Tibial artery (tissue), 4 donors: ENCODE data around the gene KLHL22.

Experiments used
- DNase-seq, 2 donors: peaks; one replicate each; pipeline ENCODE4 v3.0.0-alpha.2; 2019
- H3K27ac ChIP-seq, 2 donors: fragments of 200-600 bp; sonication (generic) in 1 of 2; 1 replicate in 1 of 2; 2 replicates in 1 of 2; pipeline ENCODE4 v1.5.1; 2018 to 2019; ENCODE audit warnings: mild to moderate bottlenecking in 1 of 2
- H3K27me3 ChIP-seq, 2 donors: fragments of 200-600 bp; sonication (generic) in 1 of 2; one replicate each; pipeline versions ENCODE4 v1.5.1 to v1.6.0; 2016 to 2019
- H3K36me3 ChIP-seq, 3 donors: fragments of 200-600 bp; sonication (generic) in 2 of 3; one replicate each; pipeline ENCODE4 v1.5.1; 2016 to 2019; ENCODE audit warnings: mild to moderate bottlenecking in 2 of 3
- H3K4me1 ChIP-seq, 4 donors: fragments of 200-600 bp; sonication (generic) in 2 of 4; 1 replicate in 3 of 4; 2 replicates in 1 of 4; pipeline ENCODE4 v1.5.1; 2016 to 2019
- H3K4me3 ChIP-seq, 2 donors: fragments of 200-600 bp; sonication (generic) in 1 of 2; 1 replicate in 1 of 2; 2 replicates in 1 of 2; pipeline ENCODE4 v1.5.1; 2018 to 2019; ENCODE audit warnings: mild to moderate bottlenecking in 2 of 2
- H3K9me3 ChIP-seq, 3 donors: fragments of 200-600 bp; sonication (generic) in 1 of 3; one replicate each; pipeline ENCODE4 v1.5.1; 2016 to 2019
- CTCF ChIP-seq, 2 experiments: fragments of 200-600 bp in 1 of 2; fragments of 450-650 bp in 1 of 2; IDR thresholded peaks; one replicate each; pipeline ENCODE4 v1.5.1; 2017 to 2019; ENCODE audit warnings: antibody characterized with exemption in 2 of 2, mild to moderate bottlenecking in 1 of 2, moderate library complexity in 1 of 2
- intact Hi-C: fragments of 100-400 bp; cut with DNase I; formaldehyde crosslinking; loops from one replicate; pipeline ENCODE4 v1.15.0; 2023; ENCODE audit warnings: low total_unique reads

Gene KLHL22

GRCh38 chr22:20498913-20499312 is 3.3 kb upstream of the KLHL22 start:
- no peak overlapping the region for H3K27ac ChIP-seq
- no peaks in the 10 kb centered on the region for H3K9me3 ChIP-seq
- peaks cover 0 to 16% (median 13%) of the 10 kb centered on the region in 4 donors for H3K4me1 ChIP-seq
- no peak for DNase-seq
- no peak for TF ChIP-seq CTCF (IDR thresholded peaks at IDR 0.05)
- H3K36me3 ChIP-seq: peaks cover 8 to 27% (median 11%) of the 10 kb centered on the region in 3 donors
- H3K27me3 ChIP-seq: no peaks in the 10 kb centered on the region
- H3K4me3 ChIP-seq: no peak overlapping the region
- intact Hi-C loops: loop anchor here (5.0 kb wide), 2 partner anchors 62 to 68 kb away; partner anchors contain the start of gene SCARF2

- Histone ChIP-seq H3K36me3 (peaks cover 8 to 27% (median 11%) of the 10 kb centered on the region in 3 donors), H3K27me3 (no peaks in the 10 kb centered on the region), H3K9me3 (no peaks in the 10 kb centered on the region), H3K4me3 (no peak overlapping the region), H3K27ac (no peak overlapping the region), H3K4me1 (peaks cover 0 to 23% (median 15%) of the 10 kb centered on the region in 4 donors)
- TF ChIP-seq CTCF (IDR thresholded peaks at IDR 0.05): no peak
- intact Hi-C loops: loop anchor here (5.0 kb wide), 2 partner anchors 60 to 70 kb away; partner anchors contain the start of gene SCARF2
- no peak for DNase-seq
Measured at GRCh38 chr22:20497426-20497825, 1.8 kb upstream of the KLHL22 start.

DNA sequence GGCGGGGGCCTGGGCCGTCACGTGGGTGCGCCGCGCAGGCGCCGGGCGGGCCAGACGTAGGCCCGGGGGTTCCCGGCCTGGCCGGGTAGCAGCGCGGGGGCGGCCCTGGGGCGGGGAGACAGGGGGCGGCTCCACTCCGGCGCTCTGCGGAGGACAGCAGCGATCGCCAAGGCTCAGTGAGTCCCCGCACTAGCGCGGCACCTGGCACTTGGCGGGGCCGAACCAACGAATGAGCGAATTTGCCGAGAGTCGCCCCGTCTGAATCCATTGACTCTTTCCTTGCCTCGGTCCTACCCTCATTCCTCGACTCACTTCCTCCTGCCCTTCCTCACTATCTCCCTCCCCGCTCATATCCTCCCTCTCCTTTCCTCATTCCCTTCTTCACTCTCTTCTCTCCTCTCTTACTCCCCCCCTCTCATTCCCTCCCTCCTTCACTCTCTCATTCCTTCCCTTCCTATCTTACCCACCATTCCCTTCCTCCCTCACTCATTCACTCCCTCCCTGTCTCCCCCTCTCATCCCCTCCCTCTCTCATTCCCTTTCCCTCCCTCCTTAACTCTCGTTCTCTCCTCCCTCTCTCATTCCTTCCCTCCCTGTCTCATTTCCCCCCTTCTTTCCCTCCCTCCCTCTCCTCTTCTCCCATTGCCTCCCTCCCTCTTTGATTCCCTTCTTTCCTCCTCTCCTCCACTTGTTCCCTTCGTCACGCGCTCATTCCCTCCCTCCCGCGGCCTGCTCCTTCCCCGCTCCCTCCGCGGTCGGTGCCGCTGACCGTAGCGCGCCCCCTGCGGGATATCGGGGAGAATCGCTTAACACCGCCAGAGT is 476 bp upstream of the KLHL22 start:
- peaks cover 0 to 23% (median 15%) of the 10 kb centered on the region in 4 donors for H3K4me1 ChIP-seq
- H3K27me3 ChIP-seq: no peaks in the 10 kb centered on the region
- intact Hi-C loops: loop anchor here (5.0 kb wide), 2 partner anchors 59 to 71 kb away; partner anchors contain the start of gene SCARF2
- DNase-seq: peak; percentile 86 to 96
- peak overlapping the region; percentile 98 for H3K27ac ChIP-seq
- H3K36me3 ChIP-seq: peaks cover 3 to 20% (median 11%) of the 10 kb centered on the region in 3 donors
- H3K9me3 ChIP-seq: no peaks in the 10 kb centered on the region
- H3K4me3 ChIP-seq: peak overlapping the region; percentile 65 to 68
- TF ChIP-seq CTCF (IDR thresholded peaks at IDR 0.05): peak; percentile 84 to 85

DNA sequence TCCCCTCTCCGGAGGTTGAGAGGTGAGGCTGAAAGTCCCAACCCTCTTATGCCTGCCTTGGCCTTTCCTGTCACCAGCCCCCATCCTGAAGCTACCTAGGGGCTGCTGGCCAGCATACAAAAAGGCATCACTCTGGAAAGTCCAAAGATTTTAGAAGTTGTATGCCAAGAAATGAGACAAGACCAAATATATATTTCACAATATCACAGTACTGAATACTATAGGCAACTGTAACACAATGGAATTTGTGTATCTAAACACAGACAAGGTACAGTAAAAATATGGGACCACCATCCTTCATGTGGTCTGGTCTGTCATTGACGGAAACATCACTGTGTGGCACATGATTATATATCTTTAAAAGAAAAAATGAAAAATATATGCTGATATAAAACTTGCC is 4.2 kb downstream of the KLHL22 start:
- no peak for DNase-seq
- H3K27ac ChIP-seq: no peak overlapping the region
- H3K36me3 ChIP-seq: peaks cover 0 to 18% (median 4%) of the 10 kb centered on the region in 3 donors
- intact Hi-C loops: no loop called here
- peaks cover 0 to 16% (median 11%) of the 10 kb centered on the region in 4 donors for H3K4me1 ChIP-seq
- no peaks in the 10 kb centered on the region for H3K9me3 ChIP-seq
- no peak for TF ChIP-seq CTCF (IDR thresholded peaks at IDR 0.05)
- no peak overlapping the region for H3K4me3 ChIP-seq
- H3K27me3 ChIP-seq: no peaks in the 10 kb centered on the region

GRCh38 chr22:20490941-20491307 is 4.7 kb downstream of the KLHL22 start:
- TF ChIP-seq CTCF (IDR thresholded peaks at IDR 0.05): no peak
- DNase-seq: no peak
- no peak overlapping the region for H3K4me3 ChIP-seq
- H3K36me3 ChIP-seq: peaks cover 0 to 18% (median 4%) of the 10 kb centered on the region in 3 donors
- no peak overlapping the region for H3K27ac ChIP-seq
- no peaks in the 10 kb centered on the region for H3K9me3 ChIP-seq
- intact Hi-C loops: no loop called here
- no peaks in the 10 kb centered on the region for H3K27me3 ChIP-seq
- peaks cover 0 to 16% (median 11%) of the 10 kb centered on the region in 4 donors for H3K4me1 ChIP-seq
